ENCODE results near the gene NDUFA12.

GRCh38 chr12:95051241-95051640, 47.7 kb upstream of the NDUFA12 start:
- TF ChIP-seq CTCF (IDR thresholded peaks at IDR 0.05; ENCODE audit: poor library complexity) (no peak), EZH2 (IDR thresholded peaks at IDR 0.05; ENCODE audit: borderline replicate concordance) (no peak), EZH2phosphoT487 (IDR thresholded peaks at IDR 0.05; ENCODE audit: low read depth, severe bottlenecking, unreplicated experiment) (no peak)
